GM18499 (cell line): ENCODE measurements around the gene OOSP4A.
"Not testable (repeated sequence)": the region's sequence is repeated elsewhere in the genome, so short reads cannot be mapped to it uniquely, and the experiment has no call there.

Source experiments
- ATAC-seq: cut with Tn5 transposase; IDR thresholded peaks from one replicate; pipeline ENCODE4 v1.9.1; 2021; ENCODE audit warnings: moderate number of reproducible peaks; ENCODE audit not compliant: insufficient read depth, unreplicated experiment

Gene OOSP4A

GRCh38 chr11:59968395-59968783 lies 4.6 kb downstream of the OOSP4A start:
- no peak for ATAC-seq

GRCh38 chr11:59973097-59973496 lies 9.3 kb downstream of the OOSP4A start:
- no peak for ATAC-seq

GRCh38 chr11:59981106-59981770 lies 17.4 kb downstream of the OOSP4A start:
- ATAC-seq = no peak

GRCh38 chr11:59982037-59982436 lies 18.2 kb downstream of the OOSP4A start:
- not testable (repeated sequence) for ATAC-seq

- no peak for ATAC-seq
These were observed 19.4 kb downstream of the OOSP4A start for GRCh38 chr11:59983212-59983611.

GRCh38 chr11:59984368-59984767 lies 20.5 kb downstream of the OOSP4A start:
- no peak for ATAC-seq

- no peak for ATAC-seq
These were observed 26.6 kb downstream of the OOSP4A start for GRCh38 chr11:59990421-59990820.

- no peak for ATAC-seq
These were observed 28.6 kb downstream of the OOSP4A start for GRCh38 chr11:59992425-59992824.

- no peak for ATAC-seq
These were observed 34.0 kb downstream of the OOSP4A start for GRCh38 chr11:59997800-59998199.

GRCh38 chr11:59999691-60000090 lies 35.9 kb downstream of the OOSP4A start:
- ATAC-seq = no peak

- ATAC-seq = no peak
These were observed 39.9 kb downstream of the OOSP4A start for GRCh38 chr11:60003729-60004128.

GRCh38 chr11:60005360-60005759 lies 41.5 kb downstream of the OOSP4A start:
- ATAC-seq = no peak

GRCh38 chr11:60016881-60017280 lies 53.0 kb downstream of the OOSP4A start, which contains the start of gene OOSP4B:
Gene OOSP4B, plus strand, starts transcription at chr11:60017181.
- no peak for ATAC-seq

GRCh38 chr11:60018058-60018457 lies 54.2 kb downstream of the OOSP4A start:
- no peak for ATAC-seq
